ENCODE results near the gene OTOG. TPM values are rescaled to one million over a fixed set of nuclear protein-coding genes. Genes with fewer than 3 reads are reported as not detected.

OTOG gene
- total RNA-seq, 1 donor from 2014 or later: not detected

DNA sequence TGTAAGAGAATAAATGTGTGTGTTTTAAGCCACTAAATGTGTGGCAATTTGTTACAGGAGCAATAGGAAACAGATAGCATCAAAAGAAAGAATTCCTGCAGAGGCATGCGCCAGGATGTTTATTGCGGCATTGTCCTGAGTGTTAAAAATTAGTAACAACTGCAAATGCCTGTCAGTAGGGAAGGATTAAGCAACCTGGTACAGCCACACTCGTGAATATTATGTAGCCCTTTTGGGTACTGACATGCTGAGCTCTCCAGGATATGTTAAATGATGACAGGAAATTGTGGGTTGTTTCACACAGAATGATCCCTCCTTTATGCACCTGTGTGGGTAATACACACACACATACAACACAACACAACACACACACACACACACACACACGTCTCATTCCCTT lies 102.6 kb downstream of the OTOG start:
- ATAC-seq (no peak), DNase-seq (ENCODE audit: low spot score) (no peak)
- intact Hi-C loops (cut with DNase I): no loop called here

DNA sequence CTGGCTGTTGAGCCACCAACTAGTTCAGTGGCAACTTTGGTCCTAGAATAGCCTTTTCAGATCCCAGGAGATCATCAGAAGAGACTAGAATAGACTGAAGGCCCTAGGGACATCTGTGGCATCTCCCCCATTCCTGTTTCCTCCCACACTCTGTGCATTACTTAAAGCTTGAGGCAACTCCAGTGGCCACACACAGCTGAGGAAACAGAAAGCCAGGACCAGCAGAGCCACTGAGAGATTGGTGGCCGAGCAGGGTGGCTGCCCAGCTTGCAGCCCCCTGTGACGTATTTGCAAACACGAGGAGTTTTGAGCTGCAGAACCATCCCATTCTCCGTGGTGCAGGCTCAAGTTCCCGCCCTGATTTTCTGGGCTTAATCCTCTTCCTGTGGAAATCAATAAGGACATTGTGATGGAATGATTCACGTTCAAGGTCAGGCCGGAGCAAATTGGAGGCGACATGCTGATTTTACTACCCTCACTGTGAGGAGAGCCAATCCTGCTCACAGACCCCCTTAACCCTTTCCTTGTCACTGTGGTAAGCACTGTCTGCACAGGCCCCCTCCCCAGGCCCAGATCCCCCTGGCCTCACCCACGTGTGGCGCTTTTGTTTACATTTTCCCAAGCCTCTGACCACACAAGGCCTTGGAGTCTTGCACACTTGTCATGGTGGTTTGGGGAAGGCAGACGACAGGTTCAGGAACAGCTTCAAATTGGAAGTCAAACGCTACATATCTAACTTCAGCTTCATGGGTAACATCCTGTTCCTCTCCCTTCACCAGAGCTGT lies 103.3 kb downstream of the OTOG start:
- DNase-seq (ENCODE audit: low spot score) (no peak), ATAC-seq (no peak)
- intact Hi-C loops (cut with DNase I): no loop called here

DNA sequence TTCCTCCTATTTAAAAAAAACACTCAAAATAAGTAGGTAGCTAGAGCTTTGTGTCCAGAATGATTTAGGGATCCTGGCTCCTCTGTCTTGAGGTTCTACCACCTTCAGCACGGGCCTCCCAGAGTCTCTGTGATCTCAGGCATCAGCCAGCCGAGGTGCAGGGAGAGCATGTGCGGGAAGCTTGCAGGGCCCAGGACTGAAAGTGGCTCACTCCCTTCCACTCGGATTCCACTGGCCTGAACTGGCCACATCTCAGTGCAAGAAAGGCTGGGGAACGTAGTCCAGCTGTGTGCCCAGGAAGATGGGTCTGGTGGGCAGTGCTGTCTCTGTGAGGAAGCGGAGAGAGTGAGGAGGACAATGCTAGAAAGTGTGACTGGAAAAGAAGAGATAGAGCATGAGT lies 104.0 kb downstream of the OTOG start:
- no peak for ATAC-seq
- intact Hi-C loops (cut with DNase I): no loop called here
- no peak for DNase-seq (ENCODE audit: low spot score)

DNA sequence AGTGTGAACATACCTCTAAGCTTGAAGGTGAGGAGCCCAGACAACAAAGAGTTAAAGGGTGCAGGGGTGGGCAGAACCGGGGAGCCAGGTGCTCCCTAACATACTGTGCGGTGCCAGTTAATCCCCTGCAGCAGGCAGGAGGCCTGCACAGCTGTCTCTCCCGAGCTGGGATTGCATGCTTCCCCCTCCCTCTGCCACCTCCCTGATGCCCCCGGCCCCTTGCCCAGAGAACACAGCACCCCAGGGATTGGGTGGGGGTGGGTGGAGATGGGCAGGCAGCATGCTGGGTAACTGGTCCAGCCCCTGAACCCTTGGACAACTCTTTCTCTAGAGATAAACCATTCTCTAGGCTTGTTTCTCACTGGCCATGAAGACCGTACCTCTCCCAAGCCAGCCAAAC lies 104.6 kb downstream of the OTOG start:
- ATAC-seq (no peak), DNase-seq (ENCODE audit: low spot score) (no peak)
- intact Hi-C loops (cut with DNase I): no loop called here

DNA sequence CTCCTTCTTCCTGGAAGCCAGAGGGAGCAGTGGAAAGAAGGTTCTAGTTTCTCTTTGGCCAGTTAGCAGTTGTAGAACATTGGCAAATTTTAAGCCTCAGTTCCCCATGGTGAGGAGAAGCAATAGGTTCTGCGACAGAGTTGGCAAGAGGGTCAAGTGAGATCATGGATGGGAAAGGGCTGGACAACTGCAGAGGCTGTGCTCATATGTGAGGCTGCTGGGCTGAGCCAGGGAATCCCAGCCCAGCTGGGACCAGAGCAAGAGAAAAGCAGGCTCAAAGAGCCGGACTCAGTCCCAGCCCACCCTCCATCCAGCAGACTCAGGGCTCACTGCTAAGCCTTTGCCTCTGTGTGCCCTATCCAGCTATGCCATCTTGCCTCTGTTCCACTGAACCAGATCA lies 105.5 kb downstream of the OTOG start:
- ATAC-seq (no peak), DNase-seq (ENCODE audit: low spot score) (no peak)
- intact Hi-C loops (cut with DNase I): no loop called here

DNA sequence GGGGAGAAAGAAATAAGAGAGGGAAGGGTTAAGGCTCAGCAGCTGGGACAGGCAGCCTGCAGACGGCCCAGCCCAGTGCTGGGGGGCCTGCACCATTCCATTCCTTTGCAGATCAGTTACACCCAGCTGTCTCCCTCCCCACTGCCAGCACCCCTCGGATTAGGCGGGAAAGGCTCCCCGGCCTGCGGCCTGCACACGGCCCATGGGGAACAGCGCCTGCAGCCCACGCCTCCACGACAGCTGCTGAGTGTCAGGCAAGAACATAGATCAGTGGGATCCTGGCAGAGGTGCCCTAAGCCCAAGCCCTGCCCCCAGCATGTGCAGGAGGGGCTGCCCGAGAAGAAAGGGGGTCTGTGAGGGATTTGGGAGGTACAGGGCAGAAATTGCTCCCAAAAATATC lies 106.6 kb downstream of the OTOG start:
- ATAC-seq: no peak
- no peak for DNase-seq (ENCODE audit: low spot score)
- intact Hi-C loops (cut with DNase I): no loop called here

DNA sequence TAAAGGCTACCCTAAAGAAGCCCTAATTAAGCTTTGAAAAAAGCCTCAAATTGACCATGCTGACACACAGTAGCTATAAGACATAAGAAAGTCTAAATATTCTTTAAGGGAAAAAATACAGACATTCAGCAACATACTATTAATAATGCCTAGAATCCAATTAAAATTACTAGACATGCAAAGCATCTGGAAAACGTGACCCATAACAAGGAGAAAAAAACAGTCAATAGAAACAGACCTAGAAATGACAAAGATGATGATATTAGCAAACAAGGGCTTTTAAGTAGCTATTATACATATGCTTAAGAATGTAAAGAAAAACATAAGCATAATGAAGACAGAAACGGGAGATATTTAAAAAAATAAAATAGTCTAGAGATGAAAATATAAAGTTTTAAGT lies 108.6 kb downstream of the OTOG start:
- no peak for DNase-seq (ENCODE audit: low spot score)
- no peak for ATAC-seq
- intact Hi-C loops (cut with DNase I): no loop called here

DNA sequence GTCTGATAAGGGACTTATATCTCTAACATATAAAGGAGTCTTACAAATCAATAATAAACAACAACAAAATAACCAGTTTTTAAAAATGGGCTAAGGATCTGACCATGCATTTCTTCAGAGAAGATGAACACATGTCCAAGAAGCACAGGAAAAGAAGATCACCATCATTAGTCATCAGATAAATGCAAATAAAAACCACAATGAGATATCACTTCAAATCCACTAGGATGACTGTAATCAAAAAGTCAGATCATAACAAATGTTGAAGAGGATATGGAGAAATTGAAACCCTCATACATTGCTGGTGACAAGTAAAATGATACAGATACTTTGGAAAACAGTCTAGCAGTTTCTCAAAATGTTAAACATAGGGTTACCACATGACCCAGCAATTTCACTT lies 111.2 kb downstream of the OTOG start:
- intact Hi-C loops (cut with DNase I): no loop called here
- DNase-seq (ENCODE audit: low spot score) (no peak), ATAC-seq (no peak)

DNA sequence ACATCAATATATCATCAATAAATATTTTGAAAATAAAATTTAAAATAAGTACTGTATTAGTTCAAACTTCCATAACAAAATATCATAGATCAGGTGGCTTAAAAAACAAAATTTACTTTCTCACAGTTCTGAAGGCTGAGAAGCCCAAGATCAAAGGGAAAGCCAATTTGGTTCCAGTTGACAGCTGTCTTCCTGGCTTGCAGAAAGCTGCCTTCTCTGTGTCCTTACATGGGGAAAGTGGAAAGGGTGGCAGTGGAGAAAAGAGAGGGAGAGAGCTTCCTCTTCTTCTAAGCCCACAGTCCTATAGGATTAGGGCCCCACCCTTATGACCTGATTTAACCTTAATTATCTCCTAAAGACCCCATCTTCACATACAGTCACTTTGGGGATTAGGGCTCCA lies 121.1 kb downstream of the OTOG start:
- DNase-seq (ENCODE audit: low spot score) (no peak), ATAC-seq (no peak)
- intact Hi-C loops (cut with DNase I): no loop called here

DNA sequence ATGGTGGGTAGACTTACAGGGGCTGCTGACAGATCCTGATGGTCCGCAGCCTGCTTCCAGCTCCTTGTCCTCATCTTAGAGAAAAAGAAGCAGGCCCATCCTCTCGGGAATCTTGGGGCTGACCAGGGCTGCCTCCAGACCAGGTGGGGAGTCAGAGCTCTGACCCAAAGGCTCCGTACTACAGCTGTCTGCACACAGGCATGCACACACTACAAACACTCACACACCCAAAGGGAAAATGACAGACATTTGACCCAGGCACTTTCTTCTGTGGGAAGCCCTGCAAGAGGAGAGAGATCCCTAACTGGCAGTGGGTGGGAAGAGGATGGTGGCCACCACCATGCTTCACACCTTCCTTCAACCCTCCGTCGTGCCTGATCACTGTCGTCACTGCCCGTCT lies 125.4 kb downstream of the OTOG start:
- ATAC-seq (no peak), DNase-seq (ENCODE audit: low spot score) (no peak)

DNA sequence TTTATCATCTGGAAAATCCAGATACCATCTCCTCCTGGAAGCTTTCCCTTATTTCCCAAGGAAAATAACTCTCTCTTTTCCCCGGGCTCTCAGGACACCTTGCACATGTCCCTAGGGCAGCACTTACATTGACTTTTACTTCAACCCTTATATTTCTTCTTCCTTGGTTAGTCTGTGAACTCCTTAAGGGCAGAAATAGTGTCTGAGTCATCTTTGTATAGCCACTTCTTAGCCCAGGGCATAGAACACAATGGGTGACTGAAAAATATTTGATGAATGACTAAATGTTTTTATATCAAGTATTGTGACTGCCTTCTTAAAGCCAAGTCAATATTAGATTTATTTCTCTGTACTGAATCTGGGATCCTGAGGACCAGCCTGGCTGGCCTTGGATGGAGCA lies 126.9 kb downstream of the OTOG start:
- intact Hi-C loops (cut with DNase I): no loop called here
- ATAC-seq (no peak), DNase-seq (ENCODE audit: low spot score) (no peak)

More for the DNA sequence above, 125.4 kb downstream of the OTOG start:
- intact Hi-C loops (cut with DNase I): no loop called here

DNA sequence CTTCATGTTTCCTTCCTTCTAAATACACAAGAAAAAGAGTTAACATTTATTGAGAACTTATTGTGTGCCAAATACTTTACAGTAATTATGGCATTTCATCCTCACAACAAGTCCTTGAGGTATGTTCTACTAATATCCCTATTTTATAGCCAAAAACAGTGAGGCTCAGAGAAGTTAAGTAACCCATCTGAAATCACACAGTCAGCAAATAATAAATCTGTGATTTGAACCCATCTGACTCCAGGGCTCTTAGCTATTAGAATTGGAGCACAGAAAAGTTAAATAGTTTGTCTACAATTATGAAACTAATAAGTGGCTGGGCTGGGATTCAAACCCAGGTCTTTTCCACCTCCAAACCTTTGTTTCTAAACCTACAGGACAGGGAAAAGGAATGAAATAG lies 135.8 kb downstream of the OTOG start:
- no peak for DNase-seq (ENCODE audit: low spot score)
- ATAC-seq: no peak
- intact Hi-C loops (cut with DNase I): no loop called here

DNA sequence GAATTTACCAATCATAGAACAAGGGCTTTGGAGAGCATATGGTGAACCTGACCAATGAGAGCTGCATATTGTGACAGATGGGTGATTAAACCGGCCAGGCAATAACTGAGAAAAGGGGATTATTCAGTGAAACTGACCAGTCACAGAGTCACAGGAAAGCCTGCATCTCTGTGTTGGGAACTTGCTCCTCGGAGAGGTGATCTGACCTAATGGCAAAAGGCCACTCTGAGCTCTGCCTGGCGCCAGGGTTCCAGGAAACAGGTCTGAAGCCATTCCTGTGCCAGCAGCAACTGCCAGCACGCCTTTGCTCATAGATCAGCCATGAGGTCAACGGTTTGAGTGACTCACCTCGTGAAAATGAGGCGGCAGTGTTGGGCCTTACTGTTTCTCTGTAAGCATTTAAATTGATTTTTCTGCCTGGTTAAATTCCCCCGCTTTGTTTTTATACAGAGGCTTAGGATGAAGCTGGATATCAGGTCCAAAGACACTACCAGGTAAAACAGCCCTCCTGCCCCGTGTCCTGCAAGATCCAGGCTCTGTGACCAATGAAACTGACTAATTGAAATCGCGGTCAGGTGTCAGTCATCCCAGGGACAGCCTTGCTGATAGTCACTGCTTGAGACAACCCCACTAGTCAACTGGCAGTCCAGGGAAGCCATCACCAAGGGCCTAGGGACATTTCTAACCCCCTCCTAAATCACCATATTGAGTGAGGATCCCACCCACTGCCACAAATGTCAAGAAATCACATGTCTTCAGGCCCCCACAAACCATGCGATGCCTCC lies 136.5 kb downstream of the OTOG start:
- DNase-seq (ENCODE audit: low spot score): no peak
- intact Hi-C loops (cut with DNase I): no loop called here
- no peak for ATAC-seq

DNA sequence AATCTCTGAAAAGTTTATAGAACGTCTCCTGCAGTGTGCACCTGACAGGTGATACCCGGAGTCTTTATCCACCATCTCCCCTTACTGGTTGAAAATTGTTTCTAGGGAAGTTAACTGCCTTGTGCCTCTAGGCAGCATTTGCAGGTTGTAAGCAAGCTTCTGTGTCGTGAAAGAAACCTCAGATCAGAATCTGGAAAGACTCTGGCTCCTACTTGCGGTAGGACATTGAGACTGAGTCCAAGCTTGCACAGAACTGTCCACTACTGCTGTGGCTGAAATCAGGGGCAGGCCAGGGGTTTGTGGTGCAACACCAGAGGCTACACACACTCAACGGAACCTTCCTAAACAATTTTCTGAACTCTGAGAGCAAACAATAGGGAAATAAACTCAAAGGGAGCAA lies 137.5 kb downstream of the OTOG start:
- DNase-seq (ENCODE audit: low spot score): no peak
- intact Hi-C loops (cut with DNase I): no loop called here
- ATAC-seq: no peak

DNA sequence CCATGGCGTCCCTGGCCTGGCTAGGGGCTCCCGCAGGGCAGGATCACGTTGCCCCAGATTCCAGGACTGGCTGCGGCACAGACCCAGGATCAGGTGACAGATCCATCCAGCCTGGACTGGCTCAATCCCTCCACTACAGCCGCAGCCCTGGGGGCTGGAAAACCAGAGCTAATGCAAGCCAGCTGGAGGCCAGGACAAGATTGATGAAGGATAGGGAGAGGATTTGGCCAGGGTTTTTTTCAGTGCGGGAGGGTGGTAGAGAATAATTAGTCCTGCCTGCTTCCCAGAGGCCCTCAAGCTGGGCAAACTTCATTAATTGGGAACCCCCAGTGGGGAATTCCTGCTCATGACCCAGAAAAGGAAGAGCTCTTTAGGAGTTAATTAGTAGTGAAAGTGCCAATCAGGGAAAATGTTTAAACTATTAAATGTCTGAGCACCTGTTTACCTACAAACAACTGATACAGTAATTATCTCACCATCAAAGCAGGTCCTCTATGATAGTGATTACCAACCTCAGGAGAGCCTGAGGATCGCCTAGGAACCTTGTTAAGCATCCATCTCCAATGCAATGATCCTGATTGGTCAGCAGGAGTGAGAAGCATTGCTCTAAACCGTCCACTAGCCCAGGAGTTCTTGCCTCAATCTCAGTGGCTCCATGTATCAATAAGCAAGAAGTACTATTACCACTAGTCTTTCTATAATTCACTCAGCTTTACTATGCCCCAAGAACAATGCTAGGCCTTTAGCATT lies 139.3 kb downstream of the OTOG start:
- ATAC-seq: no peak
- DNase-seq (ENCODE audit: low spot score): no peak
- intact Hi-C loops (cut with DNase I): no loop called here

DNA sequence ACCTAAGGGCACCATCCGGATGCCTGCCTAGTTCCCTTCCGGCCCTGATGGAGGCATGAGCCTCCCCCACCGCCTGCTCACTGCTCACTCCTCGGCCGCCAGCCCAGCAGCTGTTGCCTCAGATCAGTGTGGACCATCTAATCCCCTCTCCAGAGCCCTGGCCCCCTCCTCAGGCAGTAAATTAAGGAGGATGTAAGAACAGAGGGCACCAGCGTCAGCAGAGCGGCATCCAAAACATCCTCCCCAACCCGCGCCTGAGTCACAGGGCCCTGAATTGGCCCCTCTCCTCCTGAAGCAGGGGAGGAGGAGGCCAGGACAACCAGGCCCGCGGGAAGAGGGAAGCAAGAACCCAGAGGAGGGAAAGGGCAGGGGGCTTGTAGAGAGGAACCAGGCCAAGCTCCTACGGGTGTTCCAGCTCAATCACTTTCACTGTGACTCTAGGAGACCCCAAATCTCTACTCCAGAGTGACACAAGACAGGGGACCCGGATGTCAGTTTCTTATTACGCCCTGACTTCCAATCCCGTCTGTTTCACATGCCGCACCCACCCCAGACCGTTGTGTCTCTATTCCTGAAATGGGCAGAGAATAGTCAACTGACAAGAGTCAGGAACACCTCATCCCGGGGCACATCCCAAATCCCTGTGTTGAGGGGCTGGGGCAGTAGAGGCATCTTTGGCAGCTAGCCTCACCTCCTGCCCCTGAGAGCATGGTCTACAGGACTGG lies 141.0 kb downstream of the OTOG start:
- DNase-seq (ENCODE audit: low spot score) (no peak), ATAC-seq (no peak)
- intact Hi-C loops (cut with DNase I): no loop called here

DNA sequence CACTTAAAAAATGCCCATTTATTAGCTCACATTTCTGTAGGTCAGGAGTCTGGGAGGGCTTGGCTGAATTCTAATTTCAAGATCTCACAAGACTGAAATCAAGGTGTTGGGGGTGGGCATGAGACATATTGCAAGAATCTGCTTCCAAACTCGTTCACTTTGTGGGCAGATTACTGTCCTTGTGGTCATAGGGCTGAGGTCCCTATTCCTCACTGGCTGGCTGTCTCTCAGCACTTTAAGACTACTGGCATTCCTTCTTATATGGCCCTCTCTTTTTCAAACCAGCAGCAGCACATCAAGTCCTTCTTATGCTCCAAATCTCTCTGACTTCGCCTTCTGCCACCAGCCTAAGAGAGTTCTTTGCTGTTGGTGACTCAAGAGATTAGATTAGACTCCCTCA lies 144.5 kb downstream of the OTOG start:
- intact Hi-C loops (cut with DNase I): no loop called here
- no peak for DNase-seq (ENCODE audit: low spot score)
- ATAC-seq: no peak

DNA sequence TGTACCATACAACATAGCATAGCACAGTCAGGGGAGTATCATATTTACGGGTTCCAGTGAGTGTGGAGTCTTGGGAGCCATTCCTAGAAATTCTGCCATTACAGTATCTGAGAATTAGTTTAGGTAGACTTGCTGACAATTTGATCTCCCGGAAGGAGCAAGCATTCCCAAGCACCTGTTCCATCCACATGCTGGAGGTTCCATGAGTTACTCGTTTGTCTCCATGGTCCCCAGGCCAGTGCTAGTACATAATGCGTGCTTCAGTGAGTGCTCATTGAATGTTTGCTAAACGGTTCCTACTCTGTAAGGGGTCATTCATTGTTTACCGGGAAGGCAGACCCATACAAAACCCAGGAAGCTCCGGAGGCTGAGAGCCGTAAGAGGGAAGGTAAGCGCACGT lies 144.9 kb downstream of the OTOG start:
- ATAC-seq (no peak), DNase-seq (ENCODE audit: low spot score) (no peak)
- intact Hi-C loops (cut with DNase I): no loop called here

DNA sequence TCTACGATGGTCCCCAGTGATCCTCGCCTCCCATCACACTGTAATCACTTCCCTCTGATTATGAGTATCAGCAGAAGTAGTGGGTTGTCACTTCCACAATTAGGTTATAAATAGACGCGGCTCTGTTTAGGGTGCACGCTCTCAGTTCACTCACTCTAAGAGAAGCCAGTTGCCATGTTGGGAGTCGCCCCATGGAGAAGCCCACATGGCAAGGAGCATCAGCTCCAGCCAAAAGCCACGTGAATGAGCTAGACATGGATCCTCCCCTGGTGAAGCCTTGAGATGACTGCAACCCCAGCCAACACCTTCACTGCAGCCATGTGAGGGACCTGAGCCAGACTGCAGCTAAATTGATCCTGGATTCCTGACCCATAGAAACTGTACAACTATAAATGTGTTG lies 145.9 kb downstream of the OTOG start:
- ATAC-seq (no peak), DNase-seq (ENCODE audit: low spot score) (no peak)
- intact Hi-C loops (cut with DNase I): no loop called here

Data from sciatic nerve (tissue), 2 donors.